Neural progenitor cell (in vitro differentiated cells): ENCODE results near the gene CRACDL. TPM values are rescaled to one million over a fixed set of nuclear protein-coding genes. Genes with fewer than 3 reads are reported as not detected.

Source experiments
- DNase-seq: peaks from one replicate; pipeline ENCODE4 v3.0.0-alpha.2; 2016; ENCODE audit warnings: low spot score
- H2AFZ ChIP-seq: fragments of 200-600 bp; sonication (generic); replicated peaks from 2 replicates; pipeline ENCODE4 v1.6.1; 2016; ENCODE audit warnings: antibody characterized with exemption
- H3F3A ChIP-seq: fragments of 200-600 bp; sonication (generic); 2 replicates; pipeline ENCODE4 v1.6.1; 2016; ENCODE audit warnings: antibody characterized with exemption, low read depth
- H3K27ac ChIP-seq: fragments of 200-600 bp; sonication (generic); 2 replicates; pipeline ENCODE4 v1.5.1; 2016; ENCODE audit warnings: mild to moderate bottlenecking
- H3K27me3 ChIP-seq: fragments of 200-600 bp; sonication (generic); 2 replicates; pipeline ENCODE4 v1.6.1; 2016; ENCODE audit warnings: mild to moderate bottlenecking, moderate library complexity
- H3K36me3 ChIP-seq: fragments of 200-600 bp; sonication (generic); 2 replicates; pipeline ENCODE4 v1.5.1; 2016
- H3K4me1 ChIP-seq: fragments of 200-600 bp; sonication (generic); 2 replicates; pipeline ENCODE4 v1.6.1; 2016; ENCODE audit warnings: mixed run types
- H3K4me2 ChIP-seq: fragments of 200-600 bp; sonication (generic); 2 replicates; pipeline ENCODE4 v1.6.1; 2016
- H3K4me3 ChIP-seq: fragments of 200-600 bp; sonication (generic); 2 replicates; pipeline ENCODE4 v1.5.1; 2016
- H3K79me2 ChIP-seq: fragments of 200-600 bp; sonication (generic); 2 replicates; pipeline ENCODE4 v1.6.1; 2016; ENCODE audit warnings: low read depth
- H3K9ac ChIP-seq: fragments of 200-600 bp; sonication (generic); 2 replicates; pipeline ENCODE4 v1.6.1; 2016
- H3K9me3 ChIP-seq: fragments of 200-600 bp; sonication (generic); 2 replicates; pipeline ENCODE4 v1.5.1; 2016; ENCODE audit warnings: low read depth
- H4K20me1 ChIP-seq: fragments of 200-600 bp; sonication (generic); 2 replicates; pipeline ENCODE4 v1.6.1; 2016; ENCODE audit warnings: low read depth
- H3K27ac Mint-ChIP-seq: 3 replicates; pipeline ENCODE4 v1.8.0; 2021; ENCODE audit warnings: mixed read lengths
- H3K27me3 Mint-ChIP-seq: 2 replicates; pipeline ENCODE4 v1.8.0; 2022; ENCODE audit warnings: low read depth, mild to moderate bottlenecking, inconsistent platforms, moderate library complexity, mixed read lengths; ENCODE audit not compliant: insufficient read depth
- H3K36me3 Mint-ChIP-seq: 3 replicates; pipeline ENCODE4 v1.8.0; 2021; ENCODE audit warnings: mixed read lengths
- H3K4me1 Mint-ChIP-seq: 3 replicates; pipeline ENCODE4 v1.8.0; 2021; ENCODE audit warnings: mixed read lengths
- H3K4me3 Mint-ChIP-seq: 3 replicates; pipeline ENCODE4 v1.8.0; 2021; ENCODE audit warnings: mild to moderate bottlenecking, moderate library complexity, mixed read lengths
- H3K9me3 Mint-ChIP-seq: 3 replicates; pipeline ENCODE4 v1.8.0; 2020; ENCODE audit warnings: mixed read lengths
- CTCF ChIP-seq: fragments of 200-600 bp; sonication (generic); IDR thresholded peaks from 2 replicates; pipeline ENCODE4 v1.5.1; 2017; ENCODE audit warnings: antibody characterized with exemption, mild to moderate bottlenecking
- EZH2 ChIP-seq: fragments of 200-600 bp; sonication (generic); IDR thresholded peaks from 2 replicates; pipeline ENCODE4 v1.6.1; 2017; ENCODE audit warnings: antibody characterized with exemption, mild to moderate bottlenecking, moderate library complexity
- EZH2phosphoT487 ChIP-seq: fragments of 200-600 bp; sonication (generic); IDR thresholded peaks from 2 replicates; pipeline ENCODE4 v1.6.1; 2017; ENCODE audit warnings: antibody characterized with exemption
- total RNA-seq: library from RNA; depleted of rRNA; stranded (reverse); fragments of >200 nt; gene quantifications from 2 replicates; pipeline ENCODE4 v1.2.3, GENCODE V29; 2015; ENCODE audit warnings: low replicate concordance

The CRACDL gene
- total RNA-seq, 1 donor from 2014 or later: 0.07 TPM

GRCh38 chr2:98935111-98935770, 784 bp downstream of the CRACDL start:
- no peaks in the 10 kb centered on the region for H3K9me3 ChIP-seq
- peak; percentile 24 for DNase-seq
- H3K4me2 ChIP-seq: peak overlapping the region; percentile 94
- Mint-ChIP-seq H3K4me1 (peaks cover 4% of the 10 kb centered on the region), H3K9me3 (peaks cover 5% of the 10 kb centered on the region), H3K36me3 (no peaks in the 10 kb centered on the region), H3K4me3 (peak overlapping the region; percentile 83), H3K27ac (no peak overlapping the region), H3K27me3 (peaks cover 49% of the 10 kb centered on the region)
- no peaks in the 10 kb centered on the region for H3K79me2 ChIP-seq
- no peak overlapping the region for H2AFZ ChIP-seq
- peaks cover 9% of the 10 kb centered on the region for H3K4me1 ChIP-seq
- H3K27ac ChIP-seq: no peak overlapping the region
- peaks cover 8% of the 10 kb centered on the region for H4K20me1 ChIP-seq
- H3F3A ChIP-seq: peaks cover 15% of the 10 kb centered on the region
- H3K9ac ChIP-seq: no peak overlapping the region
- H3K4me3 ChIP-seq: peak overlapping the region; percentile 58
- peak; percentile 31 for TF ChIP-seq EZH2
- no peak for TF ChIP-seq EZH2phosphoT487
- peaks cover 73% of the 10 kb centered on the region for H3K27me3 ChIP-seq
- H3K36me3 ChIP-seq: no peaks in the 10 kb centered on the region

GRCh38 chr2:98932778-98933343, 3.2 kb downstream of the CRACDL start:
- Histone ChIP-seq H3K9ac (no peak overlapping the region), H4K20me1 (peaks cover 8% of the 10 kb centered on the region), H2AFZ (no peak overlapping the region), H3F3A (peaks cover 14% of the 10 kb centered on the region), H3K4me1 (peaks cover 9% of the 10 kb centered on the region), H3K27me3 (peaks cover 49% of the 10 kb centered on the region), H3K4me2 (no peak overlapping the region), H3K27ac (no peak overlapping the region), H3K9me3 (no peaks in the 10 kb centered on the region), H3K4me3 (no peak overlapping the region), H3K79me2 (no peaks in the 10 kb centered on the region), H3K36me3 (no peaks in the 10 kb centered on the region)
- Mint-ChIP-seq H3K4me3 (no peak overlapping the region), H3K4me1 (peaks cover 4% of the 10 kb centered on the region), H3K27ac (no peak overlapping the region), H3K36me3 (no peaks in the 10 kb centered on the region), H3K27me3 (peaks cover 30% of the 10 kb centered on the region), H3K9me3 (no peaks in the 10 kb centered on the region)
- TF ChIP-seq CTCF (no peak), EZH2phosphoT487 (no peak), EZH2 (no peak)
- DNase-seq: no peak

GRCh38 chr2:98932164-98932563, 3.9 kb downstream of the CRACDL start:
- H3K36me3 ChIP-seq: no peaks in the 10 kb centered on the region
- H3K9me3 Mint-ChIP-seq: no peaks in the 10 kb centered on the region
- no peak for DNase-seq
- no peak overlapping the region for H3K27ac ChIP-seq
- H3K27me3 ChIP-seq: peaks cover 42% of the 10 kb centered on the region
- peaks cover 7% of the 10 kb centered on the region for H4K20me1 ChIP-seq
- no peak overlapping the region for H3K27ac Mint-ChIP-seq
- H3K27me3 Mint-ChIP-seq: peaks cover 23% of the 10 kb centered on the region
- H3K9ac ChIP-seq: no peak overlapping the region
- H3K4me1 ChIP-seq: peaks cover 9% of the 10 kb centered on the region
- H2AFZ ChIP-seq: no peak overlapping the region
- no peaks in the 10 kb centered on the region for H3K36me3 Mint-ChIP-seq
- H3K79me2 ChIP-seq: no peaks in the 10 kb centered on the region
- H3K4me3 ChIP-seq: no peak overlapping the region
- H3K9me3 ChIP-seq: no peaks in the 10 kb centered on the region
- peaks cover 7% of the 10 kb centered on the region for H3F3A ChIP-seq
- H3K4me2 ChIP-seq: no peak overlapping the region
- H3K4me3 Mint-ChIP-seq: no peak overlapping the region
- TF ChIP-seq CTCF (no peak), EZH2phosphoT487 (no peak), EZH2 (no peak)
- peaks cover 4% of the 10 kb centered on the region for H3K4me1 Mint-ChIP-seq

- Mint-ChIP-seq H3K4me3 (no peak overlapping the region), H3K27me3 (peaks cover 19% of the 10 kb centered on the region), H3K4me1 (peaks cover 4% of the 10 kb centered on the region), H3K27ac (no peak overlapping the region), H3K9me3 (no peaks in the 10 kb centered on the region), H3K36me3 (no peaks in the 10 kb centered on the region)
- Histone ChIP-seq H3K79me2 (no peaks in the 10 kb centered on the region), H3K4me3 (no peak overlapping the region), H3K9me3 (no peaks in the 10 kb centered on the region), H3F3A (peaks cover 1% of the 10 kb centered on the region), H3K36me3 (no peaks in the 10 kb centered on the region), H3K27me3 (peaks cover 36% of the 10 kb centered on the region), H3K4me1 (peaks cover 5% of the 10 kb centered on the region), H2AFZ (no peak overlapping the region), H3K27ac (no peak overlapping the region), H3K9ac (no peak overlapping the region), H3K4me2 (no peak overlapping the region), H4K20me1 (peaks cover 2% of the 10 kb centered on the region)
- no peak for TF ChIP-seq EZH2
- TF ChIP-seq CTCF: no peak
- no peak for TF ChIP-seq EZH2phosphoT487
- DNase-seq: no peak
Observed at GRCh38 chr2:98931596-98931995, 4.4 kb downstream of the CRACDL start.
